KBM-7 (cell line): ENCODE measurements around the gene USP48.

Experiments used
- DNase-seq: peaks from one replicate; pipeline ENCODE4 v3.0.0-alpha.2; 2015
- in situ Hi-C: fragments of 300-500 bp; cut with MboI; formaldehyde crosslinking; loops from 2 replicates; pipeline ENCODE4 v1.14.3; 2020; ENCODE audit warnings: low sequenced_read_pairs, low pct_unique_long_range_greater_than_20kb, mixed read lengths

Gene USP48

GRCh38 chr1:21663248-21663950 lies 119.5 kb downstream of the USP48 start:
- no peak for DNase-seq
- in situ Hi-C loops = no loop called here

- no peak for DNase-seq
- in situ Hi-C loops = no loop called here
Measured at GRCh38 chr1:21662426-21663247, 120.3 kb downstream of the USP48 start.

GRCh38 chr1:21661886-21662285 lies 121.1 kb downstream of the USP48 start:
- in situ Hi-C loops = no loop called here
- DNase-seq = no peak

- no peak for DNase-seq
- in situ Hi-C loops = no loop called here
Measured at GRCh38 chr1:21659924-21660326, 123.0 kb downstream of the USP48 start.

GRCh38 chr1:21659099-21659923 lies 123.6 kb downstream of the USP48 start:
- in situ Hi-C loops = no loop called here

GRCh38 chr1:21657456-21658190 lies 125.3 kb downstream of the USP48 start:
- DNase-seq = no peak
- in situ Hi-C loops = no loop called here

More at GRCh38 chr1:21659099-21659923, 123.6 kb downstream of the USP48 start:
- peak; percentile 92 for DNase-seq

GRCh38 chr1:21655748-21656147 lies 127.2 kb downstream of the USP48 start:
- no peak for DNase-seq
- in situ Hi-C loops = no loop called here

- in situ Hi-C loops = no loop called here
- no peak for DNase-seq
Measured at GRCh38 chr1:21655259-21655658, 127.7 kb downstream of the USP48 start.

GRCh38 chr1:21654209-21654608 lies 128.7 kb downstream of the USP48 start:
- DNase-seq = no peak
- in situ Hi-C loops = no loop called here

GRCh38 chr1:21653744-21654100 lies 129.2 kb downstream of the USP48 start:
- in situ Hi-C loops = no loop called here
- DNase-seq = no peak

- in situ Hi-C loops = no loop called here
- DNase-seq = no peak
Measured at GRCh38 chr1:21652937-21653743, 129.8 kb downstream of the USP48 start.

- in situ Hi-C loops = no loop called here
- no peak for DNase-seq
Measured at GRCh38 chr1:21652101-21652936, 130.6 kb downstream of the USP48 start.

- in situ Hi-C loops = no loop called here
- no peak for DNase-seq
Measured at GRCh38 chr1:21651214-21652042, 131.5 kb downstream of the USP48 start.

GRCh38 chr1:21650400-21650799 lies 132.5 kb downstream of the USP48 start:
- in situ Hi-C loops = no loop called here
- no peak for DNase-seq

GRCh38 chr1:21649315-21649714 lies 133.6 kb downstream of the USP48 start:
- no peak for DNase-seq
- in situ Hi-C loops = no loop called here

- in situ Hi-C loops = no loop called here
- no peak for DNase-seq
Measured at GRCh38 chr1:21648791-21649190, 134.2 kb downstream of the USP48 start.

GRCh38 chr1:21648352-21648730 lies 134.6 kb downstream of the USP48 start:
- in situ Hi-C loops = no loop called here
- no peak for DNase-seq
